OCI-LY3 (cell line): Measurements from ENCODE around the gene SIVA1.

ENCODE experiments used
- EZH2phosphoT487 ChIP-seq: fragments of 200-600 bp; shearing (Covaris generic); IDR thresholded peaks from 2 replicates; pipeline ENCODE4 v1.6.1; 2018; ENCODE audit warnings: antibody characterized with exemption, mixed run types, low read depth
- TF ChIP-seq, protein P1 (sequence below): fragments of 200-600, 300-600 bp; sonication (generic); IDR thresholded peaks from 2 replicates; pipeline ENCODE4 v1.5.1; 2014; ENCODE audit warnings: antibody characterized with exemption, low read length, low read depth

DNA sequence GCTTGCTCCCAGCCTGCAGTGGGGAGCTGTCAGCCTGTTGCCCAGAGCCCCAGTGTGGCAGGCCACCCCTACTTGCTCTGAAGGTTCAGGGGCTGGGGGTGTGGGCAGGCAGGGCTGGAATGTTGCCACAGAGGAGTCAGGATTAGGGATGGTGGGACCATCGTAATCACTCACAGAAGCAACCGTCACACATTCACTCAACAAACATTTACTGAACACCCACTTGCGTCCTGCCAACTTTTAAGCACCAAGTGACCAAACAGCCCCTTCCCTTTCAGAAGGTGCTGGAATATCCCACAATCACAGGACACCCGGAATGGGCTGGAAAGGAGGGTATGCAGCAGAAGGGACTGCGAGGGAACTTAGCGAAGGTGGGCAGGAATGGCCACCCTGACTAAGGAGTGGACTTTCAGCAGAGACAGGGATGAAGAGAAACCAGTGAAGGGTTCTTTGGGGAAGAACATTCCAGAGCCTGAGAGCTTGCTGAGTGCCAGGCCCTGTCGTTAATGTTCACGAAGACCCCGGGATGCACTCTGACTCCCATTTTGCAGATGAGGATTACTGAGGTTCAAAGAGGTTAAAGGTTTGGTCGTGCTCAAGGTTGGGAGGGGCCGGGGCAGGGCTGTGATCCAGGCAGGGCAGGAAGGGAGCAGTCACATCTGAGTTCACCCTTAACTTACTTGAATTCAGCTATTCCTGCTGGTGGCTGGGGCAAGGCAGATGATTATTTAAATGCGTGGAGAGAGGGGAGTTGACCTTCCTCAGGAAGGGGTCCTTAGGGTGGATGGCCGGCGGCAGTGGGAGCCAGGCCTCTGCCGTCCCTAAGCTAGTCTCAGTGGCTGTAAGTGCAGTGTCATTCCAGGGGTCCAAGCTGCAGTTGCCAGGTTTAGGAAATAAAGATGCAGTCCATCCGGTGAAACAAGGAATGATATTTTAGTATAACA, 45.6 kb downstream of the SIVA1 start:
- TF ChIP-seq, protein P1, sequence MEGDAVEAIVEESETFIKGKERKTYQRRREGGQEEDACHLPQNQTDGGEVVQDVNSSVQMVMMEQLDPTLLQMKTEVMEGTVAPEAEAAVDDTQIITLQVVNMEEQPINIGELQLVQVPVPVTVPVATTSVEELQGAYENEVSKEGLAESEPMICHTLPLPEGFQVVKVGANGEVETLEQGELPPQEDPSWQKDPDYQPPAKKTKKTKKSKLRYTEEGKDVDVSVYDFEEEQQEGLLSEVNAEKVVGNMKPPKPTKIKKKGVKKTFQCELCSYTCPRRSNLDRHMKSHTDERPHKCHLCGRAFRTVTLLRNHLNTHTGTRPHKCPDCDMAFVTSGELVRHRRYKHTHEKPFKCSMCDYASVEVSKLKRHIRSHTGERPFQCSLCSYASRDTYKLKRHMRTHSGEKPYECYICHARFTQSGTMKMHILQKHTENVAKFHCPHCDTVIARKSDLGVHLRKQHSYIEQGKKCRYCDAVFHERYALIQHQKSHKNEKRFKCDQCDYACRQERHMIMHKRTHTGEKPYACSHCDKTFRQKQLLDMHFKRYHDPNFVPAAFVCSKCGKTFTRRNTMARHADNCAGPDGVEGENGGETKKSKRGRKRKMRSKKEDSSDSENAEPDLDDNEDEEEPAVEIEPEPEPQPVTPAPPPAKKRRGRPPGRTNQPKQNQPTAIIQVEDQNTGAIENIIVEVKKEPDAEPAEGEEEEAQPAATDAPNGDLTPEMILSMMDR: no peak
- TF ChIP-seq EZH2phosphoT487: no peak
